GM12878 (cell line): Measurements from ENCODE around the gene SLC22A4. TPM values are rescaled to one million over a fixed set of nuclear protein-coding genes. Genes with fewer than 3 reads are reported as not detected.

Experiments
- ATAC-seq: fragments of 200-7000 bp; cut with Tn5 transposase; 3 replicates; pipeline ENCODE4 v1.9.1; 2020; ENCODE audit warnings: mild to moderate bottlenecking, moderate library complexity
- BruUV-seq: library from RNA; stranded (reverse); fragments of 400-500 nt; replicated peaks from 2 replicates; lab custom pipeline; 2021; lab: Mats Ljungman, UMichigan
- CTCF ChIA-PET: fragments of 300-600 bp; sonication (Branson Sonifier 250); formaldehyde crosslinking; extraction: SDS; loops from one replicate; lab custom pipeline; 2021; ENCODE audit warnings: inconsistent platforms; lab: Yijun Ruan, JAX
- POLR2A ChIA-PET: fragments of 350-600 bp; formaldehyde crosslinking; extraction: SDS; loops from one replicate; lab custom pipeline; 2021; ENCODE audit warnings: inconsistent platforms; lab: Charles Lee
- RAD21 ChIA-PET: fragments of 300-600 bp; sonication (Branson Sonifier 250); formaldehyde crosslinking; loops from one replicate; lab custom pipeline; 2023; ENCODE audit warnings: antibody characterized with exemption; ENCODE audit not compliant: unreplicated experiment; lab: Charles Lee
- SMC1A ChIA-PET: fragments of 300-600 bp; sonication (Branson Sonifier 250); formaldehyde crosslinking; loops from one replicate; lab custom pipeline; 2023; ENCODE audit not compliant: unreplicated experiment, uncharacterized antibody; lab: Charles Lee
- DNase-seq: peaks from one replicate; pipeline ENCODE4 v3.0.0-alpha.2; 2011; ENCODE audit warnings: low read depth, low spot score
- FAIRE-seq: peaks from 3 replicates; lab custom pipeline; 2011; peaks lifted over from hg19 to GRCh38; lab: Jason Lieb, UNC
- H2AFZ ChIP-seq: 2 replicates; pipeline ENCODE4 v1.6.0; 2011; ENCODE audit warnings: low read depth, low read length, control low read depth; ENCODE audit not compliant: control insufficient read depth
- H3K27ac ChIP-seq: 2 replicates; pipeline ENCODE4 v1.5.1; 2011; ENCODE audit warnings: control low read depth; ENCODE audit not compliant: control insufficient read depth, insufficient read depth
- H3K27me3 ChIP-seq, 2 experiments: replicated peaks in 1 of 2; 2 replicates each; pipeline versions ENCODE4 v1.6.0 to v1.6.1; 2011; ENCODE audit warnings: low read length in 1 of 2; ENCODE audit not compliant: control insufficient read depth in 2 of 2, insufficient read depth in 2 of 2
- H3K36me3 ChIP-seq, 2 experiments: 2 replicates each; pipeline ENCODE4 v1.5.1; 2011; ENCODE audit warnings: low read length in 1 of 2; ENCODE audit not compliant: control insufficient read depth in 2 of 2, insufficient read depth in 2 of 2
- H3K4me1 ChIP-seq: 2 replicates; pipeline ENCODE4 v1.6.1; 2011; ENCODE audit warnings: mild to moderate bottlenecking, low read length, moderate library complexity, mixed read lengths; ENCODE audit not compliant: control insufficient read depth, insufficient read depth
- H3K4me2 ChIP-seq: 2 replicates; pipeline ENCODE4 v1.6.0; 2011; ENCODE audit warnings: control low read depth; ENCODE audit not compliant: control insufficient read depth, insufficient read depth
- H3K4me3 ChIP-seq: fragments of 200-600 bp; sonication (generic); 2 replicates; pipeline ENCODE4 v1.5.1; 2016
- H3K79me2 ChIP-seq: 2 replicates; pipeline ENCODE4 v1.6.0; 2011; ENCODE audit warnings: low read length; ENCODE audit not compliant: control insufficient read depth, insufficient read depth
- H3K9ac ChIP-seq: 2 replicates; pipeline ENCODE4 v1.8.0; 2011; ENCODE audit warnings: low read length, control low read depth, mixed read lengths; ENCODE audit not compliant: control insufficient read depth, insufficient read depth
- H3K9me3 ChIP-seq: replicated peaks from 3 replicates; pipeline ENCODE4 v1.5.1; 2011; ENCODE audit warnings: mild to moderate bottlenecking, low read length; ENCODE audit not compliant: control insufficient read depth, insufficient read depth
- H4K20me1 ChIP-seq: 2 replicates; pipeline ENCODE4 v1.6.0; 2011; ENCODE audit not compliant: control insufficient read depth, insufficient read depth
- CBFB ChIP-seq: IDR thresholded peaks from 2 replicates; pipeline ENCODE4 v1.6.1; 2016; ENCODE audit warnings: antibody characterized with exemption, low read depth
- ETV6 ChIP-seq, 2 experiments: fragments of 450-650 bp in 1 of 2; IDR thresholded peaks in 1 of 2; conservative IDR thresholded peaks in 1 of 2; 2 replicates each; pipeline ENCODE4 v1.6.1; 2014; ENCODE audit warnings: antibody characterized with exemption in 1 of 2, borderline replicate concordance in 1 of 2, low read depth in 1 of 2, mild to moderate bottlenecking in 1 of 2, moderate library complexity in 1 of 2
- FOXM1 ChIP-seq: IDR thresholded peaks from 2 replicates; pipeline ENCODE4 v1.6.1; 2012; ENCODE audit warnings: low read depth, mild to moderate bottlenecking, inconsistent platforms, low read length, moderate library complexity
- IRF4 ChIP-seq: IDR thresholded peaks from 2 replicates; pipeline ENCODE4 v1.6.1; 2011; ENCODE audit warnings: low read depth, low read length
- MEF2A ChIP-seq: IDR thresholded peaks from 2 replicates; pipeline ENCODE4 v1.6.1; 2011; ENCODE audit warnings: low read depth, mild to moderate bottlenecking, low read length, moderate library complexity; ENCODE audit not compliant: insufficient read depth
- NBN ChIP-seq: fragments of 450-650 bp; IDR thresholded peaks from 2 replicates; pipeline ENCODE4 v1.6.1; 2016
- PAX8 ChIP-seq: fragments of 450-650 bp; IDR thresholded peaks from 2 replicates; pipeline ENCODE4 v1.6.1; 2017; ENCODE audit warnings: mild to moderate bottlenecking, moderate library complexity
- POLR2AphosphoS5 ChIP-seq: IDR thresholded peaks from 2 replicates; pipeline ENCODE4 v1.6.1; 2011; ENCODE audit warnings: mild to moderate bottlenecking, low read length, inconsistent platforms
- SIN3A ChIP-seq: IDR thresholded peaks from 2 replicates; pipeline ENCODE4 v1.6.1; 2012; ENCODE audit warnings: low read depth, low read length, improper control_type of control experiment
- SKIL ChIP-seq: fragments of 450-650 bp; IDR thresholded peaks from 2 replicates; pipeline ENCODE4 v1.6.1; 2017; ENCODE audit warnings: mild to moderate bottlenecking, low read depth, inconsistent platforms; ENCODE audit not compliant: poor library complexity, severe bottlenecking
- STAT3 ChIP-seq: IDR thresholded peaks from 2 replicates; pipeline ENCODE4 v1.6.1; 2011; ENCODE audit warnings: low read depth, low read length, improper control_type of control experiment
- SUZ12 ChIP-seq: fragments of 200-600 bp; sonication (generic); IDR thresholded peaks from one replicate; pipeline ENCODE4 v1.6.1; 2018; ENCODE audit warnings: antibody characterized with exemption, mild to moderate bottlenecking; ENCODE audit not compliant: unreplicated experiment
- TCF12 ChIP-seq: IDR thresholded peaks from 2 replicates; pipeline ENCODE4 v1.6.1; 2011; ENCODE audit warnings: low read depth, mild to moderate bottlenecking, low read length
- ZBTB4 ChIP-seq: fragments of 450-650 bp; formaldehyde crosslinking; IDR thresholded peaks from 2 replicates; pipeline ENCODE4 v1.4.0; 2022; ENCODE audit warnings: mild to moderate bottlenecking, moderate library complexity
- ZZZ3 ChIP-seq: IDR thresholded peaks from 2 replicates; pipeline ENCODE4 v1.6.1; 2011; ENCODE audit warnings: low read depth; ENCODE audit not compliant: control insufficient read depth, insufficient read length
- WGBS: methylation state at CpG from one replicate; pipeline ENCODE4 v1.1.6; 2016; ENCODE audit warnings: low lambda C conversion rate; ENCODE audit not compliant: insufficient replicate concordance, insufficient coverage; ENCODE audit errors: missing lambda C conversion rate; 5-methylcytosine and 5-hydroxymethylcytosine counted together
- in situ Hi-C: fragments of 300-500 bp; cut with MboI; formaldehyde crosslinking; loops from 9 replicates; pipeline ENCODE4 v1.14.3; 2018; ENCODE audit warnings: mixed read lengths
- intact Hi-C: fragments of 100-400 bp; cut with micrococcal nuclease; formaldehyde crosslinking; loops from one replicate; pipeline ENCODE4 v1.14.2; 2022; ENCODE audit not compliant: unreplicated experiment
- polyA plus RNA-seq, 11 experiments: library from polyadenylated mRNA; depleted of rRNA in 4 of 11; unstranded in 6 of 11; stranded (reverse) in 5 of 11; fragments of >200 nt; fragmentation: Nextera tagmentation in 4 of 11; fragmentation: Illumina TruSeq in 1 of 11; extraction: Ambion mirVana in 4 of 11; extraction: Trizol in 1 of 11; gene quantifications; 1 replicate in 1 of 11; 2 replicates in 10 of 11; pipeline versions ENCODE4 v1.2.1 to v1.2.3, GENCODE V29; 2011 to 2016; ENCODE audit warnings: inconsistent platforms in 2 of 11, missing spikeins in 2 of 11, low read depth in 1 of 11
- total RNA-seq, 4 experiments: library from RNA; depleted of rRNA in 3 of 4; stranded (reverse); fragments of >200 nt in 3 of 4; fragmentation: Illumina TruSeq in 1 of 4; extraction: Trizol in 1 of 4; gene quantifications; 2 replicates each; pipeline versions ENCODE4 v1.2.1 to v1.2.3, GENCODE V29; 2013 to 2021

Gene SLC22A4
- total and polyA plus RNA-seq, 10 of the 15 experiments (the other 5 are each of a cell fraction or from before 2014, with no cell fraction given), result 0.04 to 0.61 (median 0.10) TPM; not detected in 2

GRCh38 chr5:132369007-132369473, 74.8 kb downstream of the SLC22A4 start:
- Histone ChIP-seq H4K20me1 (no peaks in the 10 kb centered on the region), H3K4me1 (peaks cover 8% of the 10 kb centered on the region), H3K9me3 (no peaks in the 10 kb centered on the region), H3K36me3 (no peaks in the 10 kb centered on the region), H3K27ac (peak overlapping the region; percentile 31; the same call in 1 of the 2 replicates), H3K9ac (peak overlapping the region; percentile 53), H3K4me2 (peak overlapping the region; percentile 89), H3K4me3 (peak overlapping the region; percentile 84), H2AFZ (peak overlapping the region; percentile 82), H3K79me2 (no peaks in the 10 kb centered on the region), H3K27me3 (no peaks in the 10 kb centered on the region; a peak in 2 of 4 replicates)
- CTCF ChIA-PET, result interaction anchor here (0.7 to 4.3 kb wide), 15 partner anchors 11 to 306 kb away, joined by 3 to 40 read pairs (median 5); no protein-coding TSS in a partner anchor
- FAIRE-seq, result peak; percentile 73
- intact Hi-C loops, result no loop called here
- in situ Hi-C loops, result no loop called here
- BruUV-seq, result no TSS peak
- SMC1A ChIA-PET, result interaction anchor here (0.6 to 4.6 kb wide), 22 partner anchors 10 to 438 kb away, joined by 3 to 57 read pairs (median 4); partner anchors contain the start of gene SLC22A4
- DNase-seq, result no peak
- 33% methylated on average over 9 of the region's 9 CpGs for WGBS
- ATAC-seq, result no peak
- RAD21 ChIA-PET, result interaction anchor here (0.7 to 2.4 kb wide), 18 partner anchors 10 to 439 kb away, joined by 3 to 22 read pairs (median 4); partner anchors contain the start of gene SLC22A4
- POLR2A ChIA-PET, result interaction anchor here (0.7 to 2.0 kb wide), 8 partner anchors 9 to 133 kb away, joined by 3 to 9 read pairs (median 4); partner anchors contain the start of gene SLC22A4
- TF ChIP-seq MEF2A (no peak), FOXM1 (no peak), ETV6 (conservative IDR thresholded peaks at IDR 0.05 in 1 of 2, IDR thresholded peaks at IDR 0.05 in 1 of 2; ENCODE audit: borderline replicate concordance in 1 of 2, low read depth in 1 of 2) (no peak), ZZZ3 (no peak), POLR2AphosphoS5 (no peak), STAT3 (no peak), NBN (no peak), SIN3A (no peak), IRF4 (no peak), CBFB (no peak), TCF12 (no peak), SKIL (no peak), SUZ12 (no peak), ZBTB4 (CRISPR knock-in tag) (no peak), PAX8 (no peak)
